D721Med (cell line): ENCODE data around the gene SLC12A6.

ENCODE experiments used
- DNase-seq: peaks from one replicate; pipeline ENCODE4 v3.0.0; 2011; ENCODE audit warnings: low spot score; ENCODE audit not compliant: insufficient read length
- FAIRE-seq: peaks from 2 replicates; lab custom pipeline; 2011; peaks lifted over from hg19 to GRCh38; lab: Jason Lieb, UNC
- CTCF ChIP-seq: IDR thresholded peaks from 2 replicates; pipeline ENCODE4 v1.5.1; 2012; ENCODE audit warnings: mild to moderate bottlenecking, control low read depth; ENCODE audit not compliant: insufficient read depth; ENCODE audit errors: missing control alignments

SLC12A6 gene

GRCh38 chr15:34188711-34189110 is 148.9 kb downstream of the SLC12A6 start:
- TF ChIP-seq CTCF, result no peak
- FAIRE-seq (no peak), DNase-seq (no peak)

GRCh38 chr15:34185666-34186065 is 151.9 kb downstream of the SLC12A6 start:
- FAIRE-seq (no peak), DNase-seq (no peak)
- TF ChIP-seq CTCF, result no peak

- DNase-seq, result no peak
- FAIRE-seq, result no peak
- no peak for TF ChIP-seq CTCF
Observed at GRCh38 chr15:34182942-34183341, 154.6 kb downstream of the SLC12A6 start.
